ENCODE measurements around the gene GTPBP4. TPM values are rescaled to one million over a fixed set of nuclear protein-coding genes. Genes with fewer than 3 reads are reported as not detected.

Gene GTPBP4
- total and polyA plus RNA-seq, 2 of the 8 experiments (the other 6 are each of a cell fraction or from before 2014, with no cell fraction given): 16.9 to 98.1 TPM

DNA sequence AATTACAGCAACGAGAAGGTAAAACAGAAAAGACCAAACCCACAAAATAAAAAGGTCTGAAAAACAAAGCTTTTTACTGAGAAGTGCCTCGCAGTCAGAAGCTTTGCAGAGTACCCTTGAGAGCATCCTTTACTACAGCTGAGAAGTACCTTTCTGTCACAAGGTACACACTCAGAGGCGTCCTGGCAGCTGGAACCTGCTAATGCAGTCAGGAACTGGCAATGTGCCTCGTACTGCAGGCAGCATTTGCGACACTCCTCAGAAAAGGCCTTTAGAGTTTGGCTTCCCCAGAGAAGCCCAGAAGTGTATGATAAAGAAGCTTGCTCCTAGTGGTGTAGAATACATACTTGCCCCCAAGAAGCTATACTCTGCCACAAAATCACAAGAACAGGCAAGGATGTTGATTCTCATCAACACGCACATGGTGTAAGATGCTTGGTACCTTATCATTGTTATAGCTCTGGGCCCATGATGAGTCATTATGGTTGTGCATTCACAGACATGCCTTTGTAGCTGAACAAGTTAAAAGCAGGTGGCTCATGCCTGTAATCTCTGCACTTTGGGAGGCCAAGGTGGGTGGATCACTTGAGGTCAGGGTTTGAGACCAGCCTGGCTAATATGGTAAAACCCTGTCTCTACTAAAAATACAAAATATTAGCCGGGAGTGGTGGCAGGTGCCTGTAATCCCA lies 2.0 kb upstream of the GTPBP4 start:
- Histone ChIP-seq H3K4me2 (ENCODE audit: insufficient read depth in 1 of 2, low read depth in 2 of 2, low read length in 2 of 2) (no peak overlapping the region; a peak in 1 of 4 replicates), H3K79me2 (ENCODE audit: control insufficient read depth in 1 of 2, insufficient read depth in 2 of 2, low read length in 2 of 2) (peaks cover 28 to 36% of the 10 kb centered on the region in 2 experiments), H2AFZ (ENCODE audit: low read length) (no peak overlapping the region), H3K4me3 (ENCODE audit: extremely low read depth in 1 of 4, insufficient read depth in 2 of 4, low read depth in 3 of 4, low read length in 4 of 4) (no peak overlapping the region), H2AK5ac (ENCODE audit: low read depth, low read length) (no peak overlapping the region), H4K91ac (replicated peaks; ENCODE audit: insufficient read length, low read length) (no peak overlapping the region), H3K27ac (ENCODE audit: low read depth, low read length) (no peak overlapping the region), H2BK120ac (replicated peaks; ENCODE audit: low read depth, low read length) (no peak overlapping the region), H4K20me1 (replicated peaks in 1 of 2; ENCODE audit: control insufficient read depth in 1 of 2, insufficient read depth in 2 of 2, low read length in 2 of 2) (peaks cover 4 to 7% of the 10 kb centered on the region in 2 experiments), H3K56ac (replicated peaks; ENCODE audit: insufficient read length, low read depth, low read length) (no peak overlapping the region), H3K36me3 (ENCODE audit: control insufficient read depth in 2 of 4, insufficient read depth in 4 of 4, low read length in 3 of 4) (no peaks in the 10 kb centered on the region; a peak in 1 of 8 replicates), H2BK20ac (ENCODE audit: low read length) (no peak overlapping the region), H3K4ac (replicated peaks; ENCODE audit: insufficient read length, low read depth, low read length) (no peak overlapping the region), H3K23me2 (ENCODE audit: low read depth, low read length) (peaks cover 10% of the 10 kb centered on the region), H4K5ac (ENCODE audit: insufficient read length, low read depth, low read length) (no peak overlapping the region), H3K4me1 (replicated peaks in 1 of 4; ENCODE audit: control insufficient read depth in 3 of 4, insufficient read depth in 4 of 4, low read length in 3 of 4) (peaks cover 0 to 3% (median 1%) of the 10 kb centered on the region in 4 experiments; a peak in 3 of 7 replicates), H2BK12ac (ENCODE audit: low read depth, low read length) (no peak overlapping the region), H3K9ac (replicated peaks in 1 of 4; ENCODE audit: extremely low read depth in 1 of 4, low read depth in 3 of 4, low read length in 3 of 4) (no peak overlapping the region), H3K14ac (ENCODE audit: insufficient read length) (no peak overlapping the region), H3K18ac (ENCODE audit: extremely low read depth, low read length) (no peak overlapping the region), H3K27me3 (replicated peaks in 1 of 4; ENCODE audit: control insufficient read depth in 3 of 4, extremely low read depth in 1 of 4, insufficient read depth in 3 of 4, low read length in 3 of 4) (no peaks in the 10 kb centered on the region), H3K79me1 (ENCODE audit: low read depth, low read length) (peaks cover 2% of the 10 kb centered on the region; the same call in 1 of the 2 replicates), H3K23ac (ENCODE audit: insufficient read length) (no peak overlapping the region), H2BK5ac (ENCODE audit: low read depth, low read length) (no peak overlapping the region), H2BK15ac (ENCODE audit: low read length) (no peak overlapping the region), H3K9me3 (ENCODE audit: insufficient read depth in 2 of 2, low read depth in 1 of 2, low read length in 1 of 2) (no peaks in the 10 kb centered on the region; a peak in 1 of 4 replicates), H4K8ac (ENCODE audit: extremely low read depth, insufficient read depth, low read length) (no peak overlapping the region)
- WGBS, 2 experiments (ENCODE audit: extremely low coverage in 1 of 2, insufficient coverage in 1 of 2, insufficient read length in 1 of 2, insufficient replicate concordance in 2 of 2, low coverage in 1 of 2, low lambda C conversion rate in 2 of 2, missing lambda C conversion rate in 1 of 2): 89% methylated on average over 7 of the region's 7 CpGs; no CpG with 5 or more reads in 1 of the 2 experiments
- ChIA-PET CTCF (ENCODE audit: partially characterized antibody) (interaction anchor here (0.7 to 3.5 kb wide), 6 partner anchors 13 to 195 kb away, joined by 3 to 16 read pairs (median 3); no protein-coding TSS in a partner anchor), POLR2A (ENCODE audit: partially characterized antibody) (interaction anchor here (0.7 to 5.7 kb wide), 15 partner anchors 9 to 118 kb away, joined by 3 to 34 read pairs (median 6); partner anchors contain the start of genes IDI1 and LARP4B)
- DNase-seq (ENCODE audit: low read depth in 1 of 2, low spot score in 2 of 2) (no peak), FAIRE-seq (no peak)
- TF ChIP-seq, protein P1, sequence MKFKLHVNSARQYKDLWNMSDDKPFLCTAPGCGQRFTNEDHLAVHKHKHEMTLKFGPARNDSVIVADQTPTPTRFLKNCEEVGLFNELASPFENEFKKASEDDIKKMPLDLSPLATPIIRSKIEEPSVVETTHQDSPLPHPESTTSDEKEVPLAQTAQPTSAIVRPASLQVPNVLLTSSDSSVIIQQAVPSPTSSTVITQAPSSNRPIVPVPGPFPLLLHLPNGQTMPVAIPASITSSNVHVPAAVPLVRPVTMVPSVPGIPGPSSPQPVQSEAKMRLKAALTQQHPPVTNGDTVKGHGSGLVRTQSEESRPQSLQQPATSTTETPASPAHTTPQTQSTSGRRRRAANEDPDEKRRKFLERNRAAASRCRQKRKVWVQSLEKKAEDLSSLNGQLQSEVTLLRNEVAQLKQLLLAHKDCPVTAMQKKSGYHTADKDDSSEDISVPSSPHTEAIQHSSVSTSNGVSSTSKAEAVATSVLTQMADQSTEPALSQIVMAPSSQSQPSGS (IDR thresholded peaks at IDR 0.05; ENCODE audit: low read length): no peak
- TF ChIP-seq TBP (IDR thresholded peaks at IDR 0.05; ENCODE audit: low read depth, low read length) (no peak), EZH2 (IDR thresholded peaks at IDR 0.05; ENCODE audit: low read depth, low read length, severe bottlenecking) (no peak), SP4 (IDR thresholded peaks at IDR 0.05; ENCODE audit: low read length) (no peak), CBX5 (IDR thresholded peaks at IDR 0.05; ENCODE audit: low read depth, low read length) (no peak), TCF12 (IDR thresholded peaks at IDR 0.05; ENCODE audit: low read depth, low read length) (no peak), POLR2A (IDR thresholded peaks at IDR 0.05; ENCODE audit: control extremely low read depth in 1 of 2, low read depth in 2 of 2, low read length in 2 of 2) (no peak), HDAC2 (IDR thresholded peaks at IDR 0.05; ENCODE audit: borderline replicate concordance in 1 of 2, low read depth in 2 of 2, low read length in 2 of 2) (no peak), KDM5A (IDR thresholded peaks at IDR 0.05; ENCODE audit: low read length) (no peak), HDAC6 (IDR thresholded peaks at IDR 0.05; ENCODE audit: low read depth, low read length) (no peak)

Measured in H1 (cell line).